Retina (tissue), 1 donor: ENCODE results near the gene TUBGCP5.
"Not testable (repeated sequence)": the region's sequence is repeated elsewhere in the genome, so short reads cannot be mapped to it uniquely, and the experiment has no call there.

Source experiments
- DNase-seq: peaks from one replicate; pipeline ENCODE4 v3.0.0-alpha.2; 2016

Gene TUBGCP5

GRCh38 chr15:23039917-23040281 is 530 bp upstream of the TUBGCP5 start:
- no peak for DNase-seq

GRCh38 chr15:23038726-23039142 is 635 bp downstream of the TUBGCP5 start:
- no peak for DNase-seq

GRCh38 chr15:23035964-23036566 is 3.3 kb downstream of the TUBGCP5 start:
- peak; percentile 58 for DNase-seq

GRCh38 chr15:23033979-23034378 is 5.4 kb downstream of the TUBGCP5 start:
- DNase-seq, result no peak

GRCh38 chr15:23026218-23026617 is 13.2 kb downstream of the TUBGCP5 start:
- DNase-seq, result no peak

- no peak for DNase-seq
Measured at GRCh38 chr15:23022156-23022555, 17.2 kb downstream of the TUBGCP5 start.

- DNase-seq, result no peak
Measured at GRCh38 chr15:23014394-23015000, 24.9 kb downstream of the TUBGCP5 start.

- DNase-seq, result no peak
Measured at GRCh38 chr15:23013681-23014080, 25.7 kb downstream of the TUBGCP5 start.

- DNase-seq, result not testable (repeated sequence)
Measured at GRCh38 chr15:23012616-23013015, 26.8 kb downstream of the TUBGCP5 start.

GRCh38 chr15:23003736-23004135 is 35.6 kb downstream of the TUBGCP5 start:
- DNase-seq, result no peak

- no peak for DNase-seq
Measured at GRCh38 chr15:23002920-23003319, 36.4 kb downstream of the TUBGCP5 start.

- no peak for DNase-seq
Measured at GRCh38 chr15:22995795-22996194, 43.6 kb downstream of the TUBGCP5 start.

- no peak for DNase-seq
Measured at GRCh38 chr15:22992024-22992326, 47.4 kb downstream of the TUBGCP5 start.

- no peak for DNase-seq
Measured at GRCh38 chr15:22989576-22990477, 49.5 kb downstream of the TUBGCP5 start.

- no peak for DNase-seq
Measured at GRCh38 chr15:22988811-22989210, 50.6 kb downstream of the TUBGCP5 start.

- DNase-seq, result not testable (repeated sequence)
Measured at GRCh38 chr15:22981931-22982330, 57.4 kb downstream of the TUBGCP5 start.

- DNase-seq, result no peak
Measured at GRCh38 chr15:22981051-22981840, 58.1 kb downstream of the TUBGCP5 start.

GRCh38 chr15:22980189-22981050 is 58.9 kb downstream of the TUBGCP5 start, which contains the start of gene CYFIP1:
Gene CYFIP1, minus strand, starts transcription at chr15:22980368. Its CDS starts 33,083 bp downstream, at chr15:22947285.
- DNase-seq, result peak; percentile 76

GRCh38 chr15:22979238-22980188 is 59.9 kb downstream of the TUBGCP5 start:
- peak; percentile 88 for DNase-seq

- no peak for DNase-seq
Measured at GRCh38 chr15:22978691-22979237, 60.6 kb downstream of the TUBGCP5 start.

- no peak for DNase-seq
Measured at GRCh38 chr15:22974745-22975144, 64.6 kb downstream of the TUBGCP5 start.
